Transverse colon (tissue), 4 donors: ENCODE results near the gene PLA1A. TPM values are rescaled to one million over a fixed set of nuclear protein-coding genes. Genes with fewer than 3 reads are reported as not detected.

Experiments
- DNase-seq: peaks from one replicate; pipeline ENCODE4 v3.0.0-alpha.2; 2019
- H3K27ac ChIP-seq, 4 donors: fragments of 200-600 bp; sonication (generic); 2 replicates each; pipeline ENCODE4 v1.5.1; 2016 to 2018; ENCODE audit warnings: inconsistent platforms in 4 of 4
- H3K27me3 ChIP-seq: fragments of 200-600 bp; sonication (generic); 2 replicates; pipeline ENCODE4 v1.5.1; 2017; ENCODE audit warnings: inconsistent platforms
- H3K36me3 ChIP-seq, 4 donors: fragments of 200-600 bp; sonication (generic); 2 replicates each; pipeline ENCODE4 v1.5.1; 2017 to 2019; ENCODE audit warnings: inconsistent platforms in 4 of 4
- H3K4me1 ChIP-seq, 4 donors: fragments of 200-600 bp; sonication (generic); 2 replicates each; pipeline ENCODE4 v1.5.1; 2017 to 2020; ENCODE audit warnings: inconsistent platforms in 4 of 4
- H3K4me3 ChIP-seq, 4 donors: fragments of 200-600 bp; sonication (generic); 1 replicate in 1 of 4; 2 replicates in 3 of 4; pipeline versions ENCODE4 v1.5.1 to v1.6.1; 2017 to 2019; ENCODE audit warnings: inconsistent platforms in 4 of 4
- H3K9me3 ChIP-seq, 2 donors: fragments of 200-600 bp; sonication (generic); 2 replicates each; pipeline ENCODE4 v1.5.1; 2017 to 2019; ENCODE audit warnings: inconsistent platforms in 2 of 2
- CTCF ChIP-seq, 5 experiments: fragments of 200-600 bp in 3 of 5; fragments of 450-650 bp in 2 of 5; sonication (generic) in 3 of 5; IDR thresholded peaks; 1 replicate in 2 of 5; 2 replicates in 3 of 5; pipeline ENCODE4 v1.5.1; 2016 to 2017; ENCODE audit warnings: antibody characterized with exemption in 5 of 5, inconsistent platforms in 3 of 5, mild to moderate bottlenecking in 2 of 5, moderate library complexity in 1 of 5
- EP300 ChIP-seq: sonication (generic); formaldehyde crosslinking; IDR thresholded peaks from one replicate; pipeline ENCODE4 v1.6.1; 2017; ENCODE audit warnings: antibody characterized with exemption, low read depth
- POLR2A ChIP-seq: fragments of 450-650 bp; IDR thresholded peaks from one replicate; pipeline ENCODE4 v1.6.1; 2016; ENCODE audit warnings: antibody characterized with exemption, mild to moderate bottlenecking, moderate library complexity
- POLR2AphosphoS5 ChIP-seq, 3 donors: sonication (generic); formaldehyde crosslinking; IDR thresholded peaks; one replicate each; pipeline ENCODE4 v1.6.1; 2016; ENCODE audit warnings: antibody characterized with exemption in 3 of 3
- WGBS, 2 donors: methylation state at CpG; one replicate each; pipeline ENCODE4 v1.1.5; 2018; ENCODE audit warnings: low coverage in 1 of 2; 5-methylcytosine and 5-hydroxymethylcytosine counted together
- in situ Hi-C, 4 donors: fragments of 200-750 bp; cut with MboI; loops; one replicate each; pipeline versions ENCODE4 v1.15.0 to v1.15.1; 2017; ENCODE audit warnings: low sequenced_read_pairs in 3 of 4, low pct_ligation_motif_present in 1 of 4, low pct_unique_long_range_greater_than_20kb in 1 of 4
- intact Hi-C: fragments of 100-400 bp; cut with DNase I; formaldehyde crosslinking; loops from one replicate; pipeline ENCODE4 v1.15.1; 2023; ENCODE audit warnings: low total_unique reads
- total RNA-seq, 4 donors: library from RNA; depleted of rRNA; stranded (reverse); fragments of >200 nt; gene quantifications; one replicate each; pipeline ENCODE4 v1.1.0, GENCODE V29; 2016

PLA1A gene
- total RNA-seq, 4 donors from 2014 or later = 0.95 to 3.2 (median 2.2) TPM; not detected in 1

- Histone ChIP-seq H3K4me3 (no peak overlapping the region), H3K9me3 (no peaks in the 10 kb centered on the region), H3K36me3 (no peaks in the 10 kb centered on the region), H3K27me3 (no peaks in the 10 kb centered on the region), H3K27ac (no peak overlapping the region), H3K4me1 (peaks cover 0 to 4% (median under 1%) of the 10 kb centered on the region in 4 donors)
- intact Hi-C loops = no loop called here
- 70 to 86% methylated on average over 1 of the region's 1 CpG for WGBS, 2 donors
- in situ Hi-C loops = no loop called here
- TF ChIP-seq CTCF (IDR thresholded peaks at IDR 0.05) = no peak
- no peak for TF ChIP-seq POLR2AphosphoS5 (IDR thresholded peaks at IDR 0.05)
- no peak for DNase-seq
These were observed 5.0 kb downstream of the PLA1A start for GRCh38 chr3:119602676-119603075.

- no peaks in the 10 kb centered on the region for H3K27me3 ChIP-seq
- H3K4me1 ChIP-seq = no peaks in the 10 kb centered on the region
- in situ Hi-C loops (no loop called here), intact Hi-C loops (no loop called here)
- no peak for DNase-seq
- no peaks in the 10 kb centered on the region for H3K9me3 ChIP-seq
- H3K27ac ChIP-seq = no peak overlapping the region
- H3K36me3 ChIP-seq = no peaks in the 10 kb centered on the region
- WGBS, 2 donors = 100% methylated on average over 1 of the region's 1 CpG; no CpG with 5 or more reads in 1 of the 2 donors
- no peak for TF ChIP-seq EP300
- TF ChIP-seq POLR2AphosphoS5 (IDR thresholded peaks at IDR 0.05) = no peak
- TF ChIP-seq CTCF (IDR thresholded peaks at IDR 0.05) = no peak
- TF ChIP-seq POLR2A = no peak
- no peak overlapping the region for H3K4me3 ChIP-seq
These were observed 7.2 kb downstream of the PLA1A start for GRCh38 chr3:119604878-119605277.

GRCh38 chr3:119608405-119609000 lies 10.8 kb downstream of the PLA1A start:
- TF ChIP-seq CTCF (IDR thresholded peaks at IDR 0.05) (no peak), POLR2A (no peak), POLR2AphosphoS5 (IDR thresholded peaks at IDR 0.05) (no peak), EP300 (no peak)
- no peaks in the 10 kb centered on the region for H3K4me1 ChIP-seq
- 90 to 91% methylated on average over 5 to 6 of the region's 6 CpGs for WGBS, 2 donors
- H3K4me3 ChIP-seq = no peak overlapping the region
- H3K27ac ChIP-seq = no peak overlapping the region
- in situ Hi-C loops (no loop called here), intact Hi-C loops (no loop called here)
- H3K27me3 ChIP-seq = no peaks in the 10 kb centered on the region
- H3K36me3 ChIP-seq = no peaks in the 10 kb centered on the region
- DNase-seq = no peak
- H3K9me3 ChIP-seq = no peaks in the 10 kb centered on the region

GRCh38 chr3:119609301-119609700 lies 11.6 kb downstream of the PLA1A start:
- Histone ChIP-seq H3K9me3 (no peaks in the 10 kb centered on the region), H3K27ac (no peak overlapping the region), H3K4me3 (no peak overlapping the region), H3K36me3 (no peaks in the 10 kb centered on the region), H3K27me3 (no peaks in the 10 kb centered on the region), H3K4me1 (no peaks in the 10 kb centered on the region)
- in situ Hi-C loops (no loop called here), intact Hi-C loops (no loop called here)
- 55 to 80% methylated on average over 1 to 6 of the region's 6 CpGs for WGBS, 2 donors
- DNase-seq = no peak
- TF ChIP-seq EP300 = no peak

GRCh38 chr3:119611664-119612063 lies 14.0 kb downstream of the PLA1A start:
- TF ChIP-seq CTCF (IDR thresholded peaks at IDR 0.05) = no peak
- TF ChIP-seq POLR2A = no peak
- TF ChIP-seq POLR2AphosphoS5 (IDR thresholded peaks at IDR 0.05) = no peak
- no peak for TF ChIP-seq EP300
- no peak overlapping the region for H3K4me3 ChIP-seq
- in situ Hi-C loops = no loop called here

More at GRCh38 chr3:119611664-119612063, 14.0 kb downstream of the PLA1A start:
- 79 to 90% methylated on average over 1 of the region's 1 CpG for WGBS, 2 donors
- Histone ChIP-seq H3K4me1 (no peaks in the 10 kb centered on the region), H3K9me3 (no peaks in the 10 kb centered on the region), H3K36me3 (no peaks in the 10 kb centered on the region), H3K27ac (no peak overlapping the region), H3K27me3 (no peaks in the 10 kb centered on the region)
- intact Hi-C loops = no loop called here
- DNase-seq = no peak
